Ovary (tissue), 3 donors: ENCODE data around the gene SPARCL1.

Experiments
- POLR2A ChIP-seq: fragments of 450-650 bp; IDR thresholded peaks from one replicate; pipeline ENCODE4 v1.6.1; 2017; ENCODE audit warnings: antibody characterized with exemption, mild to moderate bottlenecking, moderate library complexity
- TF ChIP-seq, protein P1 (sequence below), 3 donors: fragments of 450-650 bp in 2 of 3; fragments of 200-600 bp in 1 of 3; IDR thresholded peaks; one replicate each; pipeline versions ENCODE4 v1.5.1 to v1.8.0; 2016 to 2022; ENCODE audit warnings: antibody characterized with exemption in 3 of 3, mild to moderate bottlenecking in 1 of 3
- donor health status: DM: no; HTN: no; CAD: no.

DNA sequence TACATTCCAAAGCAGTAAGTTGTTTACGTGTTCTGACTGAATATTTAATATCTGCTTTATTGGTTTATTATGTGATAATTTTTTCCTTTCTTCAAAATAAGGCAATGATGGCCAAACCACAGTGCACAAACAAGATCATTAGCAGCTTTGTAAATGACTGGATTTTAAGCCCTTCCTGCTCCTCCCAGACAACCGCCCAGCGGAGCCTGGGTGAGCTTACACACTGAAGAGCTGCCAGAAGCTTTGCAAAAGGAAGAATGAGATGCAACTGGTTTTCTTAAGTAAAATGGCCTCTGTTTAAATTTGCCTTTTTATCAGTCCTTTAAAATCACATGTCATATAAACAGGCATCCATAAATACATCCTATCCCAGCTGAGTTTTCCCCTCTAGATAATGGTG, 52.2 kb downstream of the SPARCL1 start:
- TF ChIP-seq, protein P1, sequence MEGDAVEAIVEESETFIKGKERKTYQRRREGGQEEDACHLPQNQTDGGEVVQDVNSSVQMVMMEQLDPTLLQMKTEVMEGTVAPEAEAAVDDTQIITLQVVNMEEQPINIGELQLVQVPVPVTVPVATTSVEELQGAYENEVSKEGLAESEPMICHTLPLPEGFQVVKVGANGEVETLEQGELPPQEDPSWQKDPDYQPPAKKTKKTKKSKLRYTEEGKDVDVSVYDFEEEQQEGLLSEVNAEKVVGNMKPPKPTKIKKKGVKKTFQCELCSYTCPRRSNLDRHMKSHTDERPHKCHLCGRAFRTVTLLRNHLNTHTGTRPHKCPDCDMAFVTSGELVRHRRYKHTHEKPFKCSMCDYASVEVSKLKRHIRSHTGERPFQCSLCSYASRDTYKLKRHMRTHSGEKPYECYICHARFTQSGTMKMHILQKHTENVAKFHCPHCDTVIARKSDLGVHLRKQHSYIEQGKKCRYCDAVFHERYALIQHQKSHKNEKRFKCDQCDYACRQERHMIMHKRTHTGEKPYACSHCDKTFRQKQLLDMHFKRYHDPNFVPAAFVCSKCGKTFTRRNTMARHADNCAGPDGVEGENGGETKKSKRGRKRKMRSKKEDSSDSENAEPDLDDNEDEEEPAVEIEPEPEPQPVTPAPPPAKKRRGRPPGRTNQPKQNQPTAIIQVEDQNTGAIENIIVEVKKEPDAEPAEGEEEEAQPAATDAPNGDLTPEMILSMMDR (IDR thresholded peaks at IDR 0.05): no peak
- TF ChIP-seq POLR2A: no peak
